OCI-LY1 (cell line): Measurements from ENCODE around the gene AKAP13.

ENCODE experiments used
- H2AFZ ChIP-seq: fragments of 200-600 bp; sonication (generic), shearing (Covaris generic); 2 replicates; pipeline ENCODE4 v1.6.0; 2014; ENCODE audit warnings: antibody characterized with exemption, mild to moderate bottlenecking, low read length
- H3F3A ChIP-seq: fragments of 200-600 bp; sonication (generic), shearing (Covaris generic); 2 replicates; pipeline ENCODE4 v1.6.0; 2014; ENCODE audit warnings: mild to moderate bottlenecking, antibody characterized with exemption, low read length, moderate library complexity; ENCODE audit not compliant: insufficient read depth
- H3K27ac ChIP-seq: fragments of 200-600 bp; sonication (generic); 2 replicates; pipeline ENCODE4 v1.5.1; 2014; ENCODE audit warnings: low read length, mixed run types, mild to moderate bottlenecking, low read depth; ENCODE audit not compliant: poor library complexity, severe bottlenecking
- H3K27me3 ChIP-seq: fragments of 200-600 bp; sonication (generic); 2 replicates; pipeline ENCODE4 v1.6.0; 2014; ENCODE audit warnings: antibody characterized with exemption, mild to moderate bottlenecking, low read length, moderate library complexity; ENCODE audit not compliant: insufficient read depth
- H3K36me3 ChIP-seq: fragments of 200-600 bp; sonication (generic); 2 replicates; pipeline ENCODE4 v1.6.1; 2014; ENCODE audit warnings: mild to moderate bottlenecking, antibody characterized with exemption, low read length, moderate library complexity, mixed read lengths; ENCODE audit not compliant: insufficient read depth
- H3K4me1 ChIP-seq: fragments of 200-600 bp; sonication (generic); 2 replicates; pipeline ENCODE4 v1.5.1; 2014; ENCODE audit warnings: mild to moderate bottlenecking, low read length, moderate library complexity; ENCODE audit not compliant: insufficient read depth, severe bottlenecking
- H3K4me2 ChIP-seq: fragments of 200-600 bp; sonication (generic), shearing (Covaris generic); 2 replicates; pipeline ENCODE4 v1.6.1; 2014; ENCODE audit warnings: low read length
- H3K4me3 ChIP-seq: fragments of 200-600 bp; sonication (generic); 2 replicates; pipeline ENCODE4 v1.5.1; 2014; ENCODE audit warnings: low read length, low read depth, mild to moderate bottlenecking, mixed read lengths; ENCODE audit not compliant: poor library complexity, severe bottlenecking
- H3K79me2 ChIP-seq: fragments of 200-600 bp; shearing (Covaris generic); 2 replicates; pipeline ENCODE4 v1.6.1; 2016; ENCODE audit warnings: mixed run types, low read length, mixed read lengths; ENCODE audit not compliant: insufficient read depth
- H3K9ac ChIP-seq: fragments of 200-600 bp; sonication (generic), shearing (Covaris generic); 2 replicates; pipeline ENCODE4 v1.6.1; 2014; ENCODE audit warnings: mild to moderate bottlenecking, low read length, mixed read lengths
- H3K9me2 ChIP-seq: fragments of 200-600 bp; sonication (generic), shearing (Covaris generic); 2 replicates; pipeline ENCODE4 v1.6.1; 2014; ENCODE audit warnings: low read depth, mild to moderate bottlenecking, low read length, mixed read lengths
- H3K9me3 ChIP-seq: fragments of 200-600 bp; shearing (Covaris generic); 2 replicates; pipeline ENCODE4 v1.6.1; 2014; ENCODE audit warnings: low read length, mixed read lengths
- H4K20me1 ChIP-seq: fragments of 200-600 bp; sonication (generic), shearing (Covaris generic); 2 replicates; pipeline ENCODE4 v1.6.0; 2016; ENCODE audit warnings: mild to moderate bottlenecking, low read length; ENCODE audit not compliant: insufficient read depth
- CTCF ChIP-seq: fragments of 200-600 bp; sonication (generic), shearing (Covaris generic); IDR thresholded peaks from 2 replicates; pipeline ENCODE4 v1.5.1; 2017; ENCODE audit warnings: mild to moderate bottlenecking, antibody characterized with exemption, low read length, moderate library complexity, mixed read lengths
- EZH2 ChIP-seq: fragments of 200-600 bp; sonication (generic), shearing (Covaris generic); IDR thresholded peaks from 2 replicates; pipeline ENCODE4 v1.8.0; 2017; ENCODE audit warnings: borderline replicate concordance, mixed run types, mild to moderate bottlenecking, antibody characterized with exemption, low read length, moderate library complexity, mixed read lengths

The AKAP13 gene

GRCh38 chr15:85688711-85689110 is 308.3 kb downstream of the AKAP13 start:
- TF ChIP-seq EZH2 (no peak), CTCF (no peak)
- no peak overlapping the region for H2AFZ ChIP-seq
- H3K27me3 ChIP-seq, result no peaks in the 10 kb centered on the region
- peak overlapping the region; percentile 84 for H3K9ac ChIP-seq
- no peak overlapping the region for H3K4me3 ChIP-seq
- no peaks in the 10 kb centered on the region for H3K9me2 ChIP-seq
- no peaks in the 10 kb centered on the region for H3K9me3 ChIP-seq
- peaks cover 28% of the 10 kb centered on the region for H3K36me3 ChIP-seq
- peaks cover 17% of the 10 kb centered on the region for H3K79me2 ChIP-seq
- H3K27ac ChIP-seq, result peak overlapping the region; percentile 96
- H3F3A ChIP-seq, result peaks cover 18% of the 10 kb centered on the region; the same call in 1 of the 2 replicates
- peak overlapping the region; percentile 76 for H3K4me2 ChIP-seq
- no peaks in the 10 kb centered on the region for H4K20me1 ChIP-seq
- peaks cover 91% of the 10 kb centered on the region for H3K4me1 ChIP-seq

GRCh38 chr15:85689729-85690128 is 309.3 kb downstream of the AKAP13 start:
- H3F3A ChIP-seq, result peaks cover 18% of the 10 kb centered on the region; the same call in 1 of the 2 replicates
- H3K4me1 ChIP-seq, result peaks cover 90% of the 10 kb centered on the region
- peak overlapping the region; percentile 68 for H3K4me3 ChIP-seq
- H3K4me2 ChIP-seq, result peak overlapping the region; percentile 76
- peak overlapping the region; percentile 96 for H3K27ac ChIP-seq
- H3K9me3 ChIP-seq, result no peaks in the 10 kb centered on the region
- peak overlapping the region; percentile 84 for H3K9ac ChIP-seq
- no peaks in the 10 kb centered on the region for H3K9me2 ChIP-seq
- H4K20me1 ChIP-seq, result no peaks in the 10 kb centered on the region
- TF ChIP-seq CTCF (no peak), EZH2 (no peak)
- H3K36me3 ChIP-seq, result peaks cover 27% of the 10 kb centered on the region
- H3K79me2 ChIP-seq, result peaks cover 17% of the 10 kb centered on the region
- H2AFZ ChIP-seq, result no peak overlapping the region
- no peaks in the 10 kb centered on the region for H3K27me3 ChIP-seq

DNA sequence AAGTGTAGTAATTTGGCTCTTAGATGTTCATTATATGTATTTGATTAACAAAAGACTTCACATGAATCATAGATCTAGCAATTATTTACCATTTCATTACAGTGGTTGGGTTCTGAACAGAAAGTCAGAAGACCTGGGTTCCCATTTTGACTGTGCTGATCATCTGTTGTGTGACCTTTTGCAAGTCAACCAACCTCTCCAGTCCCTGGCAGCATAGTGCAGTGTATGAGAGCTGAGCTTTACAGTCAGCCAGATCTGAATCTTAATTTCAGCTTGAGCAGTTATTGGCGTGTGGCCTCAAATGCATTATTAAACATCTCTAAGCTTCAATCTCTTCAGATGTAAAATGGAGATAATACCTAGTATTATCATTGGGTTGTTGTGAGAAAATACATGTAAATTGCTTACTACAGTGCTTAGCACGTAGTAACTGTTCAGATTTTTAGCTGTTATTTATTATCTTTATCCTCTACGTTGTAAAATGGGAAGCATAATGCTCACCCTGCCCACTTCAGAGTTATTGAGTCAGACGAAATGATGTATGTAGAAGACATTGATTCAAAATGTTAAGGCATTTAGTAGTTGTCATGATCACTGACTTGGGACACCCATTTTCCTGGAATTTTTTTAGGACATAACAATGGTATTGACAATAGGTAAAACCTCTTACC is 310.3 kb downstream of the AKAP13 start:
- Histone ChIP-seq H2AFZ (no peak overlapping the region), H3K9me2 (no peaks in the 10 kb centered on the region), H3K27me3 (no peaks in the 10 kb centered on the region), H3K9ac (peak overlapping the region; percentile 84), H4K20me1 (no peaks in the 10 kb centered on the region), H3K9me3 (no peaks in the 10 kb centered on the region), H3K4me2 (peak overlapping the region; percentile 76), H3K4me3 (peak overlapping the region; percentile 68), H3K79me2 (peaks cover 17% of the 10 kb centered on the region), H3K27ac (peak overlapping the region; percentile 96), H3K36me3 (peaks cover 32% of the 10 kb centered on the region), H3F3A (peaks cover 18% of the 10 kb centered on the region; the same call in 1 of the 2 replicates), H3K4me1 (peaks cover 80% of the 10 kb centered on the region)
- no peak for TF ChIP-seq EZH2
- no peak for TF ChIP-seq CTCF
